HK-2 (cell line): ENCODE data around the gene SAMD4A.
A peak's percentile ranks its signal among the peaks of the same experiment; 100 is the strongest.
"Not testable (repeated sequence)": the region's sequence is repeated elsewhere in the genome, so short reads cannot be mapped to it uniquely, and the experiment has no call there.

Experiments
- DNase-seq: peaks from one replicate; pipeline ENCODE4 v3.0.0-alpha.2; 2018; ENCODE audit not compliant: unreplicated experiment

SAMD4A gene

GRCh38 chr14:54782751-54783659 lies 216.1 kb downstream of the SAMD4A start:
- no peak for DNase-seq

GRCh38 chr14:54783660-54784015 lies 216.7 kb downstream of the SAMD4A start:
- no peak for DNase-seq

GRCh38 chr14:54784060-54784459 lies 217.1 kb downstream of the SAMD4A start:
- DNase-seq, result no peak

- no peak for DNase-seq
Measured at GRCh38 chr14:54784657-54785056, 217.7 kb downstream of the SAMD4A start.

GRCh38 chr14:54785136-54785777 lies 218.3 kb downstream of the SAMD4A start:
- DNase-seq, result no peak

- no peak for DNase-seq
Measured at GRCh38 chr14:54785778-54786770, 219.1 kb downstream of the SAMD4A start.

- DNase-seq, result no peak
Measured at GRCh38 chr14:54786838-54787237, 219.9 kb downstream of the SAMD4A start.

GRCh38 chr14:54787261-54787660 lies 220.3 kb downstream of the SAMD4A start:
- no peak for DNase-seq

- no peak for DNase-seq
Measured at GRCh38 chr14:54788701-54789100, 221.8 kb downstream of the SAMD4A start.

- no peak for DNase-seq
Measured at GRCh38 chr14:54789166-54789565, 222.2 kb downstream of the SAMD4A start.

GRCh38 chr14:54789781-54790480 lies 223.0 kb downstream of the SAMD4A start:
- no peak for DNase-seq

- DNase-seq, result no peak
Measured at GRCh38 chr14:54791001-54791400, 224.1 kb downstream of the SAMD4A start.

- DNase-seq, result no peak
Measured at GRCh38 chr14:54792288-54792687, 225.4 kb downstream of the SAMD4A start.

- DNase-seq, result no peak
Measured at GRCh38 chr14:54794159-54794558, 227.2 kb downstream of the SAMD4A start.

- no peak for DNase-seq
Measured at GRCh38 chr14:54794796-54795195, 227.9 kb downstream of the SAMD4A start.

GRCh38 chr14:54796961-54797360 lies 230.0 kb downstream of the SAMD4A start:
- DNase-seq, result peak; percentile 14

- no peak for DNase-seq
Measured at GRCh38 chr14:54797556-54797955, 230.6 kb downstream of the SAMD4A start.

- DNase-seq, result no peak
Measured at GRCh38 chr14:54797986-54798385, 231.1 kb downstream of the SAMD4A start.

- DNase-seq, result no peak
Measured at GRCh38 chr14:54798465-54799124, 231.7 kb downstream of the SAMD4A start.

GRCh38 chr14:54801482-54801881 lies 234.6 kb downstream of the SAMD4A start:
- not testable (repeated sequence) for DNase-seq

GRCh38 chr14:54803396-54803795 lies 236.5 kb downstream of the SAMD4A start:
- DNase-seq, result no peak
